Right atrium auricular region (tissue), 2 donors: ENCODE data around the gene CYGB. TPM values are rescaled to one million over a fixed set of nuclear protein-coding genes. Genes with fewer than 3 reads are reported as not detected.

Source experiments
- DNase-seq: peaks from one replicate; pipeline ENCODE4 v3.0.0-alpha.2; 2019; ENCODE audit warnings: low spot score
- H3K27ac ChIP-seq, 2 donors: fragments of 200-600 bp; sonication (generic); 1 replicate in 1 of 2; 2 replicates in 1 of 2; pipeline ENCODE4 v1.5.1; 2016 to 2019
- H3K27me3 ChIP-seq, 2 donors: fragments of 200-600 bp; sonication (generic); one replicate each; pipeline versions ENCODE4 v1.5.1 to v1.6.0; 2017 to 2019
- H3K36me3 ChIP-seq: fragments of 200-600 bp; sonication (generic); one replicate; pipeline ENCODE4 v1.5.1; 2016
- H3K4me1 ChIP-seq, 2 donors: fragments of 200-600 bp; sonication (generic); one replicate each; pipeline versions ENCODE4 v1.5.1 to v1.6.0; 2017 to 2019
- H3K4me3 ChIP-seq, 2 donors: fragments of 200-600 bp; sonication (generic); 1 replicate in 1 of 2; 2 replicates in 1 of 2; pipeline ENCODE4 v1.5.1; 2017 to 2019; ENCODE audit warnings: mild to moderate bottlenecking in 1 of 2, moderate library complexity in 1 of 2
- H3K9me3 ChIP-seq, 2 donors: fragments of 200-600 bp; sonication (generic); one replicate each; pipeline ENCODE4 v1.5.1; 2019
- CTCF ChIP-seq, 2 donors: fragments of 200-600 bp; sonication (generic); IDR thresholded peaks; one replicate each; pipeline ENCODE4 v1.5.1; 2019; ENCODE audit warnings: antibody characterized with exemption in 2 of 2
- total RNA-seq, 2 donors: library from RNA; depleted of rRNA; stranded (reverse); fragments of >200 nt; gene quantifications; one replicate each; pipeline ENCODE4 v1.1.0, GENCODE V29; 2016

The CYGB gene
- total RNA-seq, 2 donors from 2014 or later: 23.0 to 48.7 TPM

- no peak for TF ChIP-seq CTCF (IDR thresholded peaks at IDR 0.05)
- no peak for DNase-seq
- H3K4me1 ChIP-seq: peaks cover 0 to 30% of the 10 kb centered on the region in 2 donors
- peaks cover 4% of the 10 kb centered on the region for H3K36me3 ChIP-seq
- no peak overlapping the region for H3K4me3 ChIP-seq
- H3K9me3 ChIP-seq: no peaks in the 10 kb centered on the region
- H3K27ac ChIP-seq: no peak overlapping the region
- H3K27me3 ChIP-seq: no peaks in the 10 kb centered on the region
These were observed 33.5 kb upstream of the CYGB start for GRCh38 chr17:76570877-76571471.

GRCh38 chr17:76570457-76570856 lies 32.9 kb upstream of the CYGB start:
- Histone ChIP-seq H3K9me3 (no peaks in the 10 kb centered on the region), H3K36me3 (peaks cover 9% of the 10 kb centered on the region), H3K4me1 (peaks cover 0 to 31% of the 10 kb centered on the region in 2 donors), H3K4me3 (no peak overlapping the region), H3K27me3 (no peaks in the 10 kb centered on the region), H3K27ac (no peak overlapping the region)
- no peak for DNase-seq
- no peak for TF ChIP-seq CTCF (IDR thresholded peaks at IDR 0.05)

- H3K9me3 ChIP-seq: no peaks in the 10 kb centered on the region
- H3K4me1 ChIP-seq: peaks cover 0 to 31% of the 10 kb centered on the region in 2 donors
- H3K36me3 ChIP-seq: peaks cover 15% of the 10 kb centered on the region
- no peak for DNase-seq
- H3K4me3 ChIP-seq: no peak overlapping the region
- no peak overlapping the region for H3K27ac ChIP-seq
- H3K27me3 ChIP-seq: no peaks in the 10 kb centered on the region
- no peak for TF ChIP-seq CTCF (IDR thresholded peaks at IDR 0.05)
These were observed 32.2 kb upstream of the CYGB start for GRCh38 chr17:76569607-76570279.

GRCh38 chr17:76568811-76569221 lies 31.3 kb upstream of the CYGB start:
- TF ChIP-seq CTCF (IDR thresholded peaks at IDR 0.05): no peak
- Histone ChIP-seq H3K9me3 (no peaks in the 10 kb centered on the region), H3K4me1 (peaks cover 0 to 31% of the 10 kb centered on the region in 2 donors), H3K36me3 (peaks cover 22% of the 10 kb centered on the region), H3K27ac (no peak overlapping the region), H3K27me3 (no peaks in the 10 kb centered on the region), H3K4me3 (no peak overlapping the region)
- no peak for DNase-seq

- H3K9me3 ChIP-seq: no peaks in the 10 kb centered on the region
- no peak for TF ChIP-seq CTCF (IDR thresholded peaks at IDR 0.05)
- peaks cover 0 to 32% of the 10 kb centered on the region in 2 donors for H3K4me1 ChIP-seq
- DNase-seq: no peak
- no peak overlapping the region for H3K4me3 ChIP-seq
- peak overlapping the region in 1 of 2 donors; percentile 35 for H3K27ac ChIP-seq
- H3K27me3 ChIP-seq: no peaks in the 10 kb centered on the region
- H3K36me3 ChIP-seq: peaks cover 29% of the 10 kb centered on the region
These were observed 30.3 kb upstream of the CYGB start for GRCh38 chr17:76567634-76568432.
